NCI-H187 treated with DMSO at 0.1 percent for 48 hours (cell line): ENCODE data around the gene NLRP7.
"Not testable (repeated sequence)": the region's sequence is repeated elsewhere in the genome, so short reads cannot be mapped to it uniquely, and the experiment has no call there.

Source experiments
- DNase-seq: peaks from one replicate; lab custom pipeline; 2025; lab: John Stamatoyannopoulos, UW

The NLRP7 gene

GRCh38 chr19:54919646-54920563 is 27.4 kb downstream of the NLRP7 start:
- not testable (repeated sequence) for DNase-seq

GRCh38 chr19:54918499-54918898 is 28.8 kb downstream of the NLRP7 start:
- no peak for DNase-seq

GRCh38 chr19:54916822-54917221 is 30.5 kb downstream of the NLRP7 start:
- no peak for DNase-seq

GRCh38 chr19:54907899-54908298 is 39.4 kb downstream of the NLRP7 start:
- DNase-seq: not testable (repeated sequence)

GRCh38 chr19:54906819-54907218 is 40.5 kb downstream of the NLRP7 start:
- no peak for DNase-seq

- no peak for DNase-seq
Observed at GRCh38 chr19:54905803-54906511, 41.4 kb downstream of the NLRP7 start, which contains the start of gene NCR1. Gene NCR1 (plus strand): TSS chr19:54906148. CDS start chr19:54906188, 40 bp downstream.

GRCh38 chr19:54905421-54905802 is 41.9 kb downstream of the NLRP7 start:
- DNase-seq: no peak

GRCh38 chr19:54904261-54904660 is 43.1 kb downstream of the NLRP7 start:
- DNase-seq: not testable (repeated sequence)

GRCh38 chr19:54903303-54903702 is 44.0 kb downstream of the NLRP7 start:
- DNase-seq: no peak

GRCh38 chr19:54902061-54902460 is 45.3 kb downstream of the NLRP7 start:
- DNase-seq: no peak

- DNase-seq: not testable (repeated sequence)
Observed at GRCh38 chr19:54901153-54901552, 46.2 kb downstream of the NLRP7 start.

- not testable (repeated sequence) for DNase-seq
Observed at GRCh38 chr19:54899646-54900045, 47.7 kb downstream of the NLRP7 start.

- DNase-seq: not testable (repeated sequence)
Observed at GRCh38 chr19:54898685-54899084, 48.6 kb downstream of the NLRP7 start.

- no peak for DNase-seq
Observed at GRCh38 chr19:54896036-54896435, 51.3 kb downstream of the NLRP7 start.

GRCh38 chr19:54894106-54894505 is 53.2 kb downstream of the NLRP7 start:
- not testable (repeated sequence) for DNase-seq

GRCh38 chr19:54893406-54893805 is 53.9 kb downstream of the NLRP7 start:
- no peak for DNase-seq

GRCh38 chr19:54889566-54889965 is 57.8 kb downstream of the NLRP7 start:
- no peak for DNase-seq

- DNase-seq: no peak
Observed at GRCh38 chr19:54888239-54888638, 59.1 kb downstream of the NLRP7 start.

GRCh38 chr19:54883228-54883627 is 64.1 kb downstream of the NLRP7 start:
- no peak for DNase-seq

- no peak for DNase-seq
Observed at GRCh38 chr19:54882758-54883157, 64.6 kb downstream of the NLRP7 start.

GRCh38 chr19:54881884-54882283 is 65.4 kb downstream of the NLRP7 start:
- DNase-seq: no peak

GRCh38 chr19:54877471-54877870 is 69.9 kb downstream of the NLRP7 start:
- no peak for DNase-seq

GRCh38 chr19:54875506-54875905 is 71.8 kb downstream of the NLRP7 start:
- no peak for DNase-seq
